Endothelial cell of umbilical vein (primary cell): ENCODE results near the gene DCHS2. TPM values are rescaled to one million over a fixed set of nuclear protein-coding genes. Genes with fewer than 3 reads are reported as not detected.

Source experiments
- BruUV-seq: library from RNA; stranded (reverse); fragments of 400-500 nt; replicated peaks from 2 replicates; lab custom pipeline; 2021; lab: Mats Ljungman, UMichigan
- CTCF ChIA-PET: fragments of 300-600, 350-600 bp; sonication (Branson Sonifier 250); formaldehyde crosslinking; loops from one replicate; lab custom pipeline; 2021; ENCODE audit warnings: antibody characterized with exemption, inconsistent platforms; lab: Charles Lee
- POLR2A ChIA-PET: fragments of 300-600, 350-600 bp; sonication (Branson Sonifier 250); formaldehyde crosslinking; loops from one replicate; lab custom pipeline; 2021; ENCODE audit warnings: antibody characterized with exemption, inconsistent platforms; lab: Charles Lee
- DNase-seq: peaks from one replicate; pipeline ENCODE4 v3.0.0-alpha.2; 2011; ENCODE audit warnings: low read depth, low spot score
- FAIRE-seq: peaks from 2 replicates; lab custom pipeline; 2011; peaks lifted over from hg19 to GRCh38; lab: Jason Lieb, UNC
- H2AFZ ChIP-seq: 2 replicates; pipeline ENCODE4 v1.6.0; 2012; ENCODE audit warnings: low read depth, low read length, control low read depth, inconsistent platforms
- H3K27ac ChIP-seq: 2 replicates; pipeline ENCODE4 v1.5.1; 2011; ENCODE audit warnings: low read depth, mild to moderate bottlenecking, control low read depth, low read length, moderate library complexity; ENCODE audit not compliant: insufficient read depth
- H3K27me3 ChIP-seq, 2 experiments: 2 replicates each; pipeline versions ENCODE4 v1.6.0 to v1.6.1; 2011; ENCODE audit warnings: low read length in 2 of 2, mixed read lengths in 1 of 2; ENCODE audit not compliant: control insufficient read depth in 2 of 2, insufficient read depth in 2 of 2
- H3K36me3 ChIP-seq, 2 experiments: 2 replicates in 1 of 2; 3 replicates in 1 of 2; pipeline ENCODE4 v1.5.1; 2011; ENCODE audit warnings: low read length in 2 of 2, mild to moderate bottlenecking in 1 of 2, moderate library complexity in 1 of 2; ENCODE audit not compliant: control insufficient read depth in 2 of 2, insufficient read depth in 2 of 2; ENCODE audit errors: extremely low read depth in 1 of 2
- H3K4me1 ChIP-seq: 3 replicates; pipeline ENCODE4 v1.5.1; 2011; ENCODE audit warnings: mild to moderate bottlenecking, low read length; ENCODE audit not compliant: control insufficient read depth, insufficient read depth; ENCODE audit errors: extremely low read depth
- H3K4me2 ChIP-seq: 2 replicates; pipeline ENCODE4 v1.6.1; 2011; ENCODE audit warnings: low read length, control low read depth, mixed read lengths; ENCODE audit not compliant: insufficient read depth
- H3K4me3 ChIP-seq, 3 experiments: fragments of 200-600 bp in 1 of 3; sonication (generic), shearing (Covaris generic) in 1 of 3; replicated peaks in 1 of 3; 2 replicates each; pipeline ENCODE4 v1.5.1; 2011 to 2016; ENCODE audit warnings: control low read depth in 3 of 3, low read length in 3 of 3, mild to moderate bottlenecking in 2 of 3, inconsistent platforms in 1 of 3, low read depth in 1 of 3, moderate library complexity in 1 of 3; ENCODE audit not compliant: insufficient read depth in 1 of 3
- H3K79me2 ChIP-seq: 2 replicates; pipeline ENCODE4 v1.6.0; 2012; ENCODE audit warnings: low read length, inconsistent platforms; ENCODE audit not compliant: control insufficient read depth, insufficient read depth
- H3K9ac ChIP-seq: replicated peaks from 2 replicates; pipeline ENCODE3; 2011; ENCODE audit warnings: low read length, control low read depth; ENCODE audit not compliant: insufficient read depth; ENCODE audit errors: extremely low read depth
- H3K9me1 ChIP-seq: replicated peaks from 3 replicates; pipeline ENCODE4 v1.6.0; 2011; ENCODE audit warnings: mild to moderate bottlenecking, low read length; ENCODE audit not compliant: control insufficient read depth, insufficient read depth; ENCODE audit errors: extremely low read depth
- H3K9me3 ChIP-seq: replicated peaks from 2 replicates; pipeline ENCODE4 v1.5.1; 2012; ENCODE audit warnings: low read length, inconsistent platforms; ENCODE audit not compliant: control insufficient read depth, insufficient read depth
- H4K20me1 ChIP-seq: replicated peaks from 2 replicates; pipeline ENCODE3; 2011; ENCODE audit warnings: mild to moderate bottlenecking, low read length; ENCODE audit not compliant: control insufficient read depth, insufficient read depth; ENCODE audit errors: extremely low read depth
- EZH2 ChIP-seq: IDR thresholded peaks from 2 replicates; pipeline ENCODE4 v1.6.1; 2012; ENCODE audit warnings: borderline replicate concordance, low read depth, mild to moderate bottlenecking, moderate library complexity, low read length, inconsistent platforms; ENCODE audit not compliant: severe bottlenecking
- FOS ChIP-seq: IDR thresholded peaks from 2 replicates; pipeline ENCODE4 v1.6.1; 2011; ENCODE audit warnings: mild to moderate bottlenecking, low read length, moderate library complexity, borderline replicate concordance; ENCODE audit not compliant: insufficient read depth
- GATA2 ChIP-seq: IDR thresholded peaks from 2 replicates; pipeline ENCODE4 v1.7.0; 2011; ENCODE audit warnings: low read depth, mild to moderate bottlenecking, moderate library complexity, mixed read lengths, low read length; ENCODE audit not compliant: insufficient read length, insufficient read depth
- JUN ChIP-seq: IDR thresholded peaks from 2 replicates; pipeline ENCODE4 v1.6.1; 2011; ENCODE audit warnings: borderline replicate concordance, low read depth; ENCODE audit not compliant: insufficient read length, insufficient read depth
- MYC ChIP-seq: IDR thresholded peaks from one replicate; pipeline ENCODE4 v1.6.1; 2011; ENCODE audit warnings: mild to moderate bottlenecking, low read depth, low read length
- POLR2A ChIP-seq: IDR thresholded peaks from 2 replicates; pipeline ENCODE4 v1.6.1; 2012; ENCODE audit warnings: low read depth, mild to moderate bottlenecking, control low read depth, low read length
- POLR2AphosphoS5 ChIP-seq: IDR thresholded peaks from 2 replicates; pipeline ENCODE4 v1.6.1; 2012; ENCODE audit warnings: low read depth, mild to moderate bottlenecking, control low read depth, low read length, moderate library complexity; ENCODE audit not compliant: insufficient read depth
- dilution Hi-C: fragments of 300-500 bp; cut with MboI; formaldehyde crosslinking; loops from one replicate; pipeline ENCODE4 v1.15.0; 2019; ENCODE audit warnings: low sequenced_read_pairs; ENCODE audit not compliant: extremely low pct_ligation_motif_present
- intact Hi-C: fragments of 100-400 bp; cut with micrococcal nuclease; formaldehyde crosslinking; loops from one replicate; pipeline ENCODE4 v1.10.0; 2022
- polyA plus RNA-seq, 4 experiments: library from polyadenylated mRNA; depleted of rRNA in 3 of 4; stranded (reverse) in 3 of 4; unstranded in 1 of 4; fragments of >200 nt; gene quantifications; 2 replicates each; pipeline versions ENCODE4 v1.2.1 to v1.2.3, GENCODE V29; 2011 to 2012; ENCODE audit warnings: missing spikeins in 1 of 4
- total RNA-seq: library from RNA; stranded (reverse); gene quantifications from 2 replicates; pipeline ENCODE4 v1.2.3, GENCODE V29; 2021
- TF ChIP-seq, protein P1 (sequence below): IDR thresholded peaks from 2 replicates; pipeline ENCODE4 v1.6.1; 2011; ENCODE audit not compliant: insufficient read depth, insufficient read length
- TF ChIP-seq, protein P2 (sequence below), 2 donors: IDR thresholded peaks; 1 replicate in 1 of 2; 2 replicates in 1 of 2; pipeline ENCODE4 v1.5.1; 2011; ENCODE audit warnings: low read length in 2 of 2, mild to moderate bottlenecking in 2 of 2, moderate library complexity in 2 of 2, control low read depth in 1 of 2, inconsistent platforms in 1 of 2, low read depth in 1 of 2; ENCODE audit not compliant: insufficient read depth in 1 of 2; ENCODE audit errors: extremely low read depth in 1 of 2

The DCHS2 gene
- total and polyA plus RNA-seq, 2 donors (not counting 3 experiments of a cell fraction or from before 2014, with no cell fraction given): not detected

DNA sequence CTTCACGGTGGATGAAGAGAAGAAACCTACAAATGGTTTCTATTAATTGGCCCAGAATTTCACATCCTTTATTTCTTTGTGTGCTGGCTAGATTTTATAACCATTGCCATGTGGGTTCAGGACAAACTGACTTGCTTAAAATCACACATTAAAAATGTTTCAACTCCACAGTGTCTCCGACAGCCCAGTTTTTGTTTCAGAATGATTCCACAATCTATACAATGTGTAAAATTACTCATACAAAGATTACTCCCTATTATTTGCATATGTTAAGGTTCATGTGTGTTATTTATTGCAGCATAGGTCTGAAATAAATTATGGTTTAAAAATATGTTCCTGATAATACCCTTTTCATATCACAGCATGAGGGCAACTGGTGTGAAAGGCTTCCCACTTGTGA is 20.6 kb downstream of the DCHS2 start:
- Histone ChIP-seq H3K4me3 (no peak overlapping the region), H3K4me2 (no peak overlapping the region), H3K9ac (no peak overlapping the region), H3K9me1 (no peaks in the 10 kb centered on the region), H3K27ac (no peak overlapping the region), H3K36me3 (no peaks in the 10 kb centered on the region), H3K27me3 (no peaks in the 10 kb centered on the region), H3K79me2 (no peaks in the 10 kb centered on the region), H3K9me3 (no peaks in the 10 kb centered on the region), H2AFZ (no peak overlapping the region), H3K4me1 (no peaks in the 10 kb centered on the region), H4K20me1 (no peaks in the 10 kb centered on the region)
- no peak for TF ChIP-seq GATA2
- TF ChIP-seq, protein P1, sequence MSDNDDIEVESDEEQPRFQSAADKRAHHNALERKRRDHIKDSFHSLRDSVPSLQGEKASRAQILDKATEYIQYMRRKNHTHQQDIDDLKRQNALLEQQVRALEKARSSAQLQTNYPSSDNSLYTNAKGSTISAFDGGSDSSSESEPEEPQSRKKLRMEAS: no peak
- TF ChIP-seq POLR2A: no peak
- no peak for TF ChIP-seq POLR2AphosphoS5
- TF ChIP-seq JUN: no peak
- TF ChIP-seq EZH2: no peak
- TF ChIP-seq MYC: no peak
- TF ChIP-seq, protein P2, sequence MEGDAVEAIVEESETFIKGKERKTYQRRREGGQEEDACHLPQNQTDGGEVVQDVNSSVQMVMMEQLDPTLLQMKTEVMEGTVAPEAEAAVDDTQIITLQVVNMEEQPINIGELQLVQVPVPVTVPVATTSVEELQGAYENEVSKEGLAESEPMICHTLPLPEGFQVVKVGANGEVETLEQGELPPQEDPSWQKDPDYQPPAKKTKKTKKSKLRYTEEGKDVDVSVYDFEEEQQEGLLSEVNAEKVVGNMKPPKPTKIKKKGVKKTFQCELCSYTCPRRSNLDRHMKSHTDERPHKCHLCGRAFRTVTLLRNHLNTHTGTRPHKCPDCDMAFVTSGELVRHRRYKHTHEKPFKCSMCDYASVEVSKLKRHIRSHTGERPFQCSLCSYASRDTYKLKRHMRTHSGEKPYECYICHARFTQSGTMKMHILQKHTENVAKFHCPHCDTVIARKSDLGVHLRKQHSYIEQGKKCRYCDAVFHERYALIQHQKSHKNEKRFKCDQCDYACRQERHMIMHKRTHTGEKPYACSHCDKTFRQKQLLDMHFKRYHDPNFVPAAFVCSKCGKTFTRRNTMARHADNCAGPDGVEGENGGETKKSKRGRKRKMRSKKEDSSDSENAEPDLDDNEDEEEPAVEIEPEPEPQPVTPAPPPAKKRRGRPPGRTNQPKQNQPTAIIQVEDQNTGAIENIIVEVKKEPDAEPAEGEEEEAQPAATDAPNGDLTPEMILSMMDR (IDR thresholded peaks at IDR 0.05; ENCODE audit: extremely low read depth in 1 of 2, insufficient read depth in 1 of 2, low read depth in 1 of 2, low read length in 2 of 2): no peak
- no peak for TF ChIP-seq FOS
- intact Hi-C loops: no loop called here
- FAIRE-seq (no peak), DNase-seq (no peak)
- no TSS peak for BruUV-seq
- ChIA-PET POLR2A (no interaction called here), CTCF (no interaction called here)
- dilution Hi-C loops: no loop called here
